AG04450 (cell line): Measurements from ENCODE around the gene MPRIP. TPM values are rescaled to one million over a fixed set of nuclear protein-coding genes. Genes with fewer than 3 reads are reported as not detected.

Experiments used
- CTCF ChIA-PET: fragments of 300-600, 350-600 bp; formaldehyde crosslinking; extraction: SDS; loops from one replicate; lab custom pipeline; 2022; ENCODE audit warnings: antibody characterized with exemption, inconsistent platforms; lab: Charles Lee
- POLR2A ChIA-PET: fragments of 350-600 bp; formaldehyde crosslinking; extraction: SDS; loops from one replicate; lab custom pipeline; 2021; ENCODE audit warnings: antibody characterized with exemption, inconsistent platforms; lab: Yijun Ruan, JAX
- DNase-seq: peaks from one replicate; pipeline ENCODE4 v3.0.0-alpha.2; 2011; ENCODE audit warnings: low read depth, low spot score
- H3K27ac ChIP-seq: one replicate; pipeline ENCODE4 v1.5.1; 2012; ENCODE audit warnings: low read depth, low read length, control low read depth
- H3K27me3 ChIP-seq: one replicate; pipeline ENCODE4 v1.6.0; 2012; ENCODE audit warnings: low read length; ENCODE audit not compliant: control insufficient read depth, insufficient read depth
- H3K4me3 ChIP-seq: 2 replicates; pipeline ENCODE4 v1.5.1; 2011; ENCODE audit warnings: mild to moderate bottlenecking, low read depth, low read length, control low read depth
- H3K9me3 ChIP-seq: 2 replicates; pipeline ENCODE4 v1.5.1; 2012; ENCODE audit warnings: low read length; ENCODE audit not compliant: control insufficient read depth, insufficient read depth
- polyA plus RNA-seq: library from polyadenylated mRNA; depleted of rRNA; stranded (reverse); fragments of >200 nt; gene quantifications from 2 replicates; pipeline ENCODE4 v1.2.3, GENCODE V29; 2011
- TF ChIP-seq, protein P1 (sequence below): IDR thresholded peaks from 2 replicates; pipeline ENCODE4 v1.5.1; 2011; ENCODE audit warnings: low read depth, low read length, control low read depth, inconsistent platforms

The MPRIP gene
- polyA plus RNA-seq, 1 experiment: 95.0 TPM

DNA sequence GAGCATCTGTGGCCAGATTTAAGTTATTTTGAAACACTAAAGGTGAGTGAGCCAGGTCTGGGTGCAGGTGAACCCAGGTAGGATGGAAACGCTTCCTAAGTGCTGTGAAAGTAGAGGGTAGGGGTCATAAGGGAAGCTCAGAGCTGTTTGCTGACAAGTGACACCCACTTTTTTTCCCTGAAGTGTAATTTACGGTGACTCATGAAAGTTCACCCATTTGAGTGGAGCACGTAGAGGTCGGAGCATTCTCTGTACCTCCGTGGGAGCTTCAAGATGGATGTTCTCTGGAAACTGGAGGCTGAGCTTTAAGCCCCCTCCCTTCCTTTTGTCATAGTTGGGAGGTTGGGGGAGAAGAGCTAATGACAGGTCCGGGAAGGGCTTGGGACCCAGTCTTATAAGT is 44.3 kb downstream of the MPRIP start:
- TF ChIP-seq, protein P1, sequence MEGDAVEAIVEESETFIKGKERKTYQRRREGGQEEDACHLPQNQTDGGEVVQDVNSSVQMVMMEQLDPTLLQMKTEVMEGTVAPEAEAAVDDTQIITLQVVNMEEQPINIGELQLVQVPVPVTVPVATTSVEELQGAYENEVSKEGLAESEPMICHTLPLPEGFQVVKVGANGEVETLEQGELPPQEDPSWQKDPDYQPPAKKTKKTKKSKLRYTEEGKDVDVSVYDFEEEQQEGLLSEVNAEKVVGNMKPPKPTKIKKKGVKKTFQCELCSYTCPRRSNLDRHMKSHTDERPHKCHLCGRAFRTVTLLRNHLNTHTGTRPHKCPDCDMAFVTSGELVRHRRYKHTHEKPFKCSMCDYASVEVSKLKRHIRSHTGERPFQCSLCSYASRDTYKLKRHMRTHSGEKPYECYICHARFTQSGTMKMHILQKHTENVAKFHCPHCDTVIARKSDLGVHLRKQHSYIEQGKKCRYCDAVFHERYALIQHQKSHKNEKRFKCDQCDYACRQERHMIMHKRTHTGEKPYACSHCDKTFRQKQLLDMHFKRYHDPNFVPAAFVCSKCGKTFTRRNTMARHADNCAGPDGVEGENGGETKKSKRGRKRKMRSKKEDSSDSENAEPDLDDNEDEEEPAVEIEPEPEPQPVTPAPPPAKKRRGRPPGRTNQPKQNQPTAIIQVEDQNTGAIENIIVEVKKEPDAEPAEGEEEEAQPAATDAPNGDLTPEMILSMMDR: no peak
- Histone ChIP-seq H3K4me3 (no peak overlapping the region), H3K9me3 (no peaks in the 10 kb centered on the region), H3K27ac (no peak overlapping the region), H3K27me3 (no peaks in the 10 kb centered on the region)
- ChIA-PET CTCF (no interaction called here), POLR2A (interaction anchor here (0.8 kb wide), 1 partner anchor 648 kb away, joined by 3 read pairs; no protein-coding TSS in a partner anchor)
- no peak for DNase-seq

DNA sequence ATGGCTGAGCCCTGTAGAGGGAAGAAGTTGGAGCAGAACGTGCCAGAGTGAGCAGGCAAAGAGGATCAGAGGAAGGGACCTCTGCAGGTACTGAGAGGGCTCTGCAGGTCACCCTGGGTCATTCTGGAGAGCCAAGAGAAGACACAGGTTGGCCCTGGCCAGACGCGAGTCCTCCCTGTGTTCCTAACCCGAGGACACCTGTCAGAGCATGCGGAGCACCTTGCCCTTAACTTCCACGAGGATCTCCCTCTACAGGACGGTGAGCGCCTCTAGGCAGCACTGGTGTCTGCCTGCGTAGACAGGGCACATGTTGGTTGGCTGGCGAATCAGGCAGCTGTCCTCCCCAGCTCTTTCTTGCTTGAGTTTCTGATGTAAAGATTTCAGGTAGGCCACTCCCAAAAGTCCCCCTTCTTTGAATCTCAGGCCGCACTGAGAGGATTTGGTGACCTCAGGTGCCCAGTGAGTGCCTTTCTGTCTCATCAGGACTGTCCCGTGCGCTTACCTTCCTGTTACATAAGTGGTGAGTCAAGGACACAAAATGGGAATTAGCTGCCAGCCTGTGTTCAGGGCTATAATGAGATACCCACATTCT is 45.3 kb downstream of the MPRIP start:
- H3K4me3 ChIP-seq: no peak overlapping the region
- no peak for DNase-seq
- no peaks in the 10 kb centered on the region for H3K9me3 ChIP-seq
- POLR2A ChIA-PET: interaction anchor here (0.8 kb wide), 1 partner anchor 649 kb away, joined by 3 read pairs; no protein-coding TSS in a partner anchor
- H3K27ac ChIP-seq: no peak overlapping the region
- TF ChIP-seq, protein P1: no peak
- CTCF ChIA-PET: interaction anchor here (0.6 kb wide), 1 partner anchor 555 kb away, joined by 4 read pairs; no protein-coding TSS in a partner anchor
- H3K27me3 ChIP-seq: no peaks in the 10 kb centered on the region

DNA sequence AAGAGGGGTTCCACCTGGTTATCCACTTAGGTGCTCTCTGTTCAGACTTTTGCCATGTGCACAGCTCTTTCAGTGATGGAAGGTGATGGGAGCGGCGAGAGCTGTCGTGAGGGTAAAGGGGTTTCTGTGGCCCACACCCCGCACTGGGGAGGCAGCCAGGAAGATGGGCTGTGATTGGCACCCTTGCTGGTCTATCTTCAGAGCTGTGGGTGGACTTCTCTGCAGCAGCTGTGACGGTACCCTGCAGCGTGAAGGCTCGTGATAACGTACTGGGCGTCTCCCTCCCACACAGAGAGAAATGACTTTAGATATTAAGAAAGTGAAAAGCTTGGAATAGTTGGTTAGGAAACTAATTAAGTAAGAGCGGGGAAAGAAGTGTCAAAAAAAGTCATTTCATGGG is 45.8 kb downstream of the MPRIP start:
- TF ChIP-seq, protein P1: no peak
- Histone ChIP-seq H3K9me3 (no peaks in the 10 kb centered on the region), H3K27ac (no peak overlapping the region), H3K27me3 (no peaks in the 10 kb centered on the region), H3K4me3 (no peak overlapping the region)
- ChIA-PET POLR2A (no interaction called here), CTCF (interaction anchor here (0.6 kb wide), 1 partner anchor 555 kb away, joined by 4 read pairs; no protein-coding TSS in a partner anchor)
- no peak for DNase-seq

DNA sequence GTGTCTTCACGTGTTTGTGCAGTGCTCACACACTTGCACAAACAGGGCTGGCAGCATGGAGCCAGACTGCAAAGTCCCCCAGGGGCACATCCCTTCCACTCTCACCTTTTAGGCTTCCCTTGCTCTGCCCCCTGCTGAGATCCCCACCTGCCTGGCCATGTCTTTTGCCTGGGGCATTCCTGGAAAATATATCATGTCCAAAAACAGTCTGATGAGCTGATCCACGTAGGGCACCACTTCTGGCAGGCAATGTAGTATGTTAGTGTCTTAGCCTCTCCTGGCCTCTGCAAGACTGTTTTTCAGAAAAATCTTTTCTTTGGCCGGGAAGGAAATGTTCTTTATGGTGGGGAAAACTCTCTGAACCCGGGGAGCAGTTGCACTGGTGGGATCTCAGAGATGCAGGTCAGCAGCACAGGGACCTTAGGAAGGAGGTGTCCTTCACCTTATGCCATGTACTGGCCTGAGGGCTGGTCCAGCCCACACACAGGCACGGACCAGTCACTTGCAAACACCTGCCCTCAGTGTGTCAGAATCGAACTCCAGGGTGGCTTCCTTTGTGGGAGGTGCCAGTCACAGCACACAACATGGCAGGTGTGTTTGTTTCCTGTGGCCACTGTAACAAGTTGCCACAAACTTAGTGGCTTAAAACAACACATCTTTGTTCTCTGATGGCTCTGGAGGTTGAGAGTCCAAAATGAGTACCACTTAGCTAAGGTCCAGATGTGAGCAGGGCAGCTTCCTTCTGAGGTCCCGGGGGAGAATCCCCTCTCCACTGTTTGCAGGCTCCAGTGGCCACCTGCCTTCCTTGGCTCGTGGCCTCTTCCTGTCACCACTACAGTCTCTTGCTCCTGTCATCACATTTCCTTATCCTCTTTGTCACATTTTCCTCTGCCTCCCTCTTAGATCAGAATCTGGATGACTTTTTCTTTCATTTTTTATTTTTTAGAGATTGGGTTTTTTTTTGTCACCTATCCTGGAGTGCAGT is 46.6 kb downstream of the MPRIP start:
- H3K4me3 ChIP-seq: no peak overlapping the region
- no peak for DNase-seq
- TF ChIP-seq, protein P1: no peak
- no peaks in the 10 kb centered on the region for H3K27me3 ChIP-seq
- H3K27ac ChIP-seq: no peak overlapping the region
- CTCF ChIA-PET: no interaction called here
- H3K9me3 ChIP-seq: no peaks in the 10 kb centered on the region
- POLR2A ChIA-PET: no interaction called here
